HG03025 (cell line): ENCODE data around the gene PLCB1.
"Not testable (repeated sequence)": the region's sequence is repeated elsewhere in the genome, so short reads cannot be mapped to it uniquely, and the experiment has no call there.

Source experiments
- ATAC-seq: cut with Tn5 transposase; IDR thresholded peaks from one replicate; pipeline ENCODE4 v1.9.1; 2021; ENCODE audit warnings: mild to moderate bottlenecking, moderate library complexity; ENCODE audit not compliant: unreplicated experiment, low FRiP score

PLCB1 gene

DNA sequence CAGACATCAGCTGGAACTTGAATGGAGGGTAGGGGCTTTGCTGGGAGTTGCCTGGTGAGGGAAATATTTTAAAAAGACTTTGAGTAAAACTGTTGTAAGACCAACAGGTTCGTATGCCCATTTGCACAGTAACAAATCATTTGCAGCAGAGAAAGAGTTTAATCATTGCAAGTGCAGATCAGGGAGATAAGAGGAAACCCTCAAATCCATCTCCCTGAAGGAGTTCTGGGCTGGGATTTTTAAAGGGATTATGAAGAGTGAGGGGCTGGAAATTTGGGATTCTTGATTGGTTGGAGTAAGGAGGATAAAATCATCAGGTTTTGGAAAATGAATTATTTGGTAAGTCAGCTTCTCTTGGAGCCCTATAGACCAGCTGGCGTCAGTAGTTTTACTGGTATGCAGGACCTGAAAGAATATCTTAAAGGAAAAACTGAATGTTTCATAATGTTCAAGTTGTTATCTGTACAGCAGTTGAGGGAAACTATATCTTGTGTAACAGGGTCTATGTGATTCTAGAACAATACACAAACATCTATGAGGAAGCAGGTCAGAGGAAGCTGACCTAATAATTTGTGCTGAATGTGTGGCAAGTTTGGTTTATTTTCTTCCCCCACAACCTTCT is 295.5 kb downstream of the PLCB1 start:
- ATAC-seq: no peak

DNA sequence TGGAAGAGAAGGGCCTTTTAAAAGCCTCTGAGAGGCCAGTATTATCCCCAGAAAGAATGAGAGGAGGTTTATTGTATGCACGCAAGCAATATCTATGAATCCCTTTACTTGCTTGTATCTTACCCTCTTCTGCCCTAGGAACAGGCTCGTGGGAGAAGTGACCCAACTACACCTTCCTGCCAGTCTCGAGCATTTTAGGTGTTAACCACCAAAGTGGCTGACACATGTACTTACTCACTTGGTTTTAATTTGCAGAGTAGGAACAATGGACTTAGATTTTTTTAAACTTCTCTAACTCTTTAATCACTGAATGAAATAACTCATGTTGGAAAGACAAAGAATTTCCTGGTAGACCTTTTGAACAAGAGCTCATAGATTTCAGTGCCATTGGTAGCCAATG is 296.9 kb downstream of the PLCB1 start:
- no peak for ATAC-seq

DNA sequence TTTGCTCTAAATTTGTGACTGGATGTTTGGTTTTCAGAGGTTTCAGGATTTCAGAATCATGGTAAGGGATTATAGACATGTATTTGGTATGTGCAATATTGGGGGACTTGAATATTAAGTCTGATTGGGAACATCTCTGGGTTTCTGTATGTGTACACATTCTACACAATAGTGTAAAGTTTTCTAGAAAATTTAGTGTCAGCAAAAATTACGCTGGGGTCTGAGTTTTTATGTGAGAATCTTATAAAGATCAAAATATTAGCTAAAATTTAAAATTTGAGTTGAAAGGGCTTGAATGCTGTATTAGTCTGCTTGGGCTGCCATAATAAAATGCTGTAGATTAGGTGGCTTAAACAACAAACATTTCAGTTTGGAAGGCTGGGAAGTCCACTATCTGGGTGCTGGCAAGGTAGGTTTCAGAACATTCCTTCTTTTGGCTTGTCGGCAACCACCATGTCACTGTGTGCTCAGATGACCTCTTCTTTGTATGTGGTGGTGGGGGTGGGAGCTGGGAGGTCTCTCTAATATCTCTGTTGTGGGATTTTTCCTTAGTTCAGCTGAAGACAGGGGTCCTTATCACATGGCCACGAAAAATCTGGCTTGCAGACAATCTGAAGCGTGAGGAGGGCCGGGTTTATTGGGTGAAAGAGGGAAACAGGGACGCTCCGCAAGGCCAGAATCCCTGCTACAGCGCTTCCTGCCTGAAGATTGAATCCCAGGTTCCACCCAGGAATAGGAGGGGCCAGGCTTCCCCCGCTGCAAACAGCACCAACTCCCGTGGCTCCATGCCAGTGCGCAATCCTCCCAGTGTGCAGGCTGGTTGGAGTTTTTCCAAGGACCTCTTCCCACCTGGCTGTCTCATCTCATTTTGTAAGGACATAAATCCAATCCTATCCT is 299.7 kb downstream of the PLCB1 start:
- no peak for ATAC-seq

DNA sequence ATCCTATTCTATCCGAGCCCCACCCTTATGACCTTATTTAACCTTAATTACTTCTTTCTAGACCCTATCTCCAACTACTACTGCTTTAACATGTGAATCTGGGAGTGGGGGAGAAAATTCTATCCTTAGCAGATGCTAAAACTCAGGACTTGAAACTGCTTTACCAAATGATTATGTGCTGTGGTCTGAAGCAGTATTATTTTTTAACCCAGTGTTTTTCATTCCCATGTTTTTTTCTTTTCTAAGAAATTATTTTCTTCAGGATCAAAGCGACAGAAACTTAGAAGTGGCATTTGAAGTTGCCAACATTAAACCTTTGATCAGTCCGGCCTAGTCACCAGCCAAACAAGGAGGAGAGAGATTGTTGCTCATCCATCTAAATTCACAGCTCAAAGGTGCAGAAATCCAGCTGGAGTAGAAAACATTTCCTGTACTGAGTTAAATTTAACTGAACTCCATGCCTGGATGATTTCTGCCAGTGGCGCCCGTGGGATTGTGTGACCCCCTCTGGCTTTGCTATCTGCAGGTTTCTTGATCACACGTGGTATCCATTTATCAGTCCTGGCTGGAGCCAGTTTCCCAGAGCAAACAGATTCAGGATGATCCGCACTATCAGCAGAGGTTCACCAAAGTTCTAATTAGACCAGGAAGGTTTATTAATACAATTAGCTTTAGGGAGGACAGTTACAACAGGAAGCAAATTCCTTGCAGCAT is 300.5 kb downstream of the PLCB1 start:
- ATAC-seq: no peak

DNA sequence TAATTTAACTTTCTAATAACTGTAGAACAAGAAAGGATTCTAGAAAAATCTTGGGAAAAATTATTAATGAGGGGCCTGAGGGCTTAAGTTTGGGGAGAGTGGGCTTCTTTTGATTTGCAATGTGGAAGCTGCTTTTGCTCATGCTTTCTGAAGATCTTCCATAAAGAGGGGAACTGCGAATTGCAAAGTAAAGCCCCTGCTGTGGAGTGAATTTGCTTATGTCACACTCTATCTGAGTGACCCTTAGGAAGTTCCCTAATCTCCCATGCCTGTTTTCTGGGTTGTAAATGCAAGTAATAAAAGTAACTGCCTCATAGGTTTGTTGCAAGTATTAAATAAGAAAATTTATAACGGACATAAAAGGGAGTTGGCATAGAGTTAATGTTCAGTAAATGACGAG is 301.2 kb downstream of the PLCB1 start:
- ATAC-seq: no peak

DNA sequence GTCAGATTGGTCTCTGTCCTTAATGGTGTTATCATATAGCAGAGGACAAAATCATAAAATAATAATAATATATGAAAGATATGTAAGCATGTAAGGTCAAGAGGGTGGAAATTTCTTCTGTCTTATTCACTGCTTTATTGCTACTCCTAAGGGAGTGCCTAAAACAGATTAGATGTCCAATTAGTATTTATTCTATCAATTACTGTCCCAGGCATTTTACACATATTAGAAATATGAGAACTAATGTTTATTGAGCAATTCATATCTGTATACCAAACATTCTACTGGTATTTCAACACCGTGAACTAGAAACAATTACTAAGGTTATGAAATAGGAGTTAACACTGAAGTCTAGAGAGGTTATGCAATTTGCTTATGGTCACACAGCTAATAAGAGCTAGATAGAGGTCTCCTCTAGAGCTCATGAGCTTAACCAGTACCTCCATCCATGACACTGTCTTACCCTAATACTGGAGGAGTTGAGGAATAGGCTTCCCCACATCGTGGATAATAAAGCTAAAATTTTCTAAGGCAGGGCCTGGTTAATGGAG is 302.3 kb downstream of the PLCB1 start:
- ATAC-seq: no peak

DNA sequence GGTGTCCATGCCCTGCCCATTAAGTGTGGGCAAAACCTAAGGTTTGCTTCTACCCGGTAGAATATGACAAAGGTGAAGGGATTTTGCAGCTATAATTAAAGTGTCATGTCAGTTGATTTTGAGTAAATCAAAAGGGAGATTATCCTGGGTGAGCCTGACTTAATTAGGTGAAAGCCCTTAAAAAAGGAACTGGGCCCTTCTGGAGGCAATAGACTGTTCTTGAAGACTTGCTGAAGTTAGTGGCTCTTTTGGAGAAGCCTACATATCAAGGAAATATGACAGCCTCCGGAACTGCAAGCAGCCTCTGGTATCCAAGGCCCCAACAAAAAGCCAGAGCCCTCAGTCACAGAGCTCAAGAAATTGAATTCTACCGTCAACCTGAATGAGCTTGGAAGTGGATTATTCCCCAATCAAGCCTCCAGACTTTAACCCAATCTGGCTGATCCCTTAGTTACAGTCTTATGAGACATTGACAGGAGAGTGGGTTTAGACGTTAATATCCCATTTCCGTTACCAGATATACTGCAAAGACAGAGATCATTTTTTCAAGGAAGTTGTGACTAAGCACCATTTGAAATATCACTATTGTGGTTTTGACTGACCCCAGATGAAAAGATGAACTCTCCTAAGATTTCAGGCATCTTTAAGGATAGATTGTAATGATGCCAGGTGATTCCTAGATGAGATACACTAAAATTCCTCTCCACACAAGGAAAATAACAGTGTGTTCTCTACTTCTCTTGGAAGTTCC is 303.4 kb downstream of the PLCB1 start:
- ATAC-seq: no peak

DNA sequence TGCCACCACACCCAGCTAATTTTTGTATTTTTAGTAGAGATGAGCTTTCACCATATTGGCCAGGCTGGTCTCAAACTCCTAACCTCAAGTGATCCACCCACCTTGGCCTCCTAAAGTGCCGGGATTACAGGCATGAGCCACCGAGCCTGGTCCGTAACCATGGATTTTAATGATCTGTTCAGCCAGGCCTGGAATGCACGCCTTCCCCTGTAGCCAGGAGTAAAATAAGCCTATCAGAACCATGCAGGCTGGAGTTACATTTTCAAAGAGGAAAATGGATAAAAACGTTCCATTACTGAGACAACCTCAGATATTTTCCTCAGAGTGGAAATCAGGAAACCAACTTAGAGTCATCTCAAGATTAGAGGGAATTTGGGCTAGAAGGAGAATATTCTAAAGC is 304.9 kb downstream of the PLCB1 start:
- not testable (repeated sequence) for ATAC-seq

DNA sequence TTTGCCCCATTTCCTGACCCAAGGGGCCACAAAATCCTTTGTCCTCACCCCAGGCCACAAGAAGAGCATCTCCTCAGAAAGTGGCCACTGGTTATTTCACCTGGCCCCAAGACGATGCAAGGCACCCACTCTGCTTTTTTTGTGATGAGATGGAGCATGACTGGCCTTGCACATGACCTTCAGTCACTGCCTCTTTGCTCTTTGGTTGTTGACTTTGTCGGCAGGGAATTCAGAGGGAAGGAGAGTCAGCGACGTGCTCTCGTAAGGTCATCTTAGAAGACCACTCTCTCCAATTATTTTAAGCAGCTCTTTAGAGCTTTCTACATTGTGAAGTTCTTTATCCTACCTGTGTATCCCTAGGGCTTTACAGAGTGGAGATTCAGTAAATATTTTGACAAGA is 306.7 kb downstream of the PLCB1 start:
- ATAC-seq: no peak

DNA sequence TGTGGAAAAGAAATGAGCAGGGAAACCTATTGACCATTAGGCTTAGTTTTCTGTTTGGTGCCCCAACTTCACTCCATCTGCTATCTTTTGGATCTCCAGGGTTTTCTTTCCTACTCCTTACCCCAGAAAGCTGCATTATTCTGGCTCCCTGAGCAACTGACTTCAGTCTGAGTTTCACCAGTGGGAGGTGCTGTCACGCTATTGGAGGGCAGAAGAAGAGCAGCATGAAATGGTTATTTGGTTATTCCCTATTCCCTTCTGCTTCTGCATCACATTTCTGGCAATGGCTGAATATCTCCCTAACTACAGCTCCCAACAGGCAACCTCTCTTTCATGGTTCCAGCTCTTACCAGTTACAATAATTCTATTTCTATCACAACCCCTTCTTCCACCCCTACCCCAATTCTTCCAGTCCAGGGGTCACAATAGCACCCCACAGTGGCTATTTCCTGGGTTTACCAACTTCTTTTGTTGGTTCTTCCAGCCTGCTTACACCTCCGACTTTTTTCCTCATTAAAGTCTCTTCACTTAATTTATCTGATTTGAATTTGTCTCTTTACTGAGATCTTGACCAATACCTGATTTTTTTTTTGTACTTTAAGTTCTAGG is 311.5 kb downstream of the PLCB1 start:
- no peak for ATAC-seq

DNA sequence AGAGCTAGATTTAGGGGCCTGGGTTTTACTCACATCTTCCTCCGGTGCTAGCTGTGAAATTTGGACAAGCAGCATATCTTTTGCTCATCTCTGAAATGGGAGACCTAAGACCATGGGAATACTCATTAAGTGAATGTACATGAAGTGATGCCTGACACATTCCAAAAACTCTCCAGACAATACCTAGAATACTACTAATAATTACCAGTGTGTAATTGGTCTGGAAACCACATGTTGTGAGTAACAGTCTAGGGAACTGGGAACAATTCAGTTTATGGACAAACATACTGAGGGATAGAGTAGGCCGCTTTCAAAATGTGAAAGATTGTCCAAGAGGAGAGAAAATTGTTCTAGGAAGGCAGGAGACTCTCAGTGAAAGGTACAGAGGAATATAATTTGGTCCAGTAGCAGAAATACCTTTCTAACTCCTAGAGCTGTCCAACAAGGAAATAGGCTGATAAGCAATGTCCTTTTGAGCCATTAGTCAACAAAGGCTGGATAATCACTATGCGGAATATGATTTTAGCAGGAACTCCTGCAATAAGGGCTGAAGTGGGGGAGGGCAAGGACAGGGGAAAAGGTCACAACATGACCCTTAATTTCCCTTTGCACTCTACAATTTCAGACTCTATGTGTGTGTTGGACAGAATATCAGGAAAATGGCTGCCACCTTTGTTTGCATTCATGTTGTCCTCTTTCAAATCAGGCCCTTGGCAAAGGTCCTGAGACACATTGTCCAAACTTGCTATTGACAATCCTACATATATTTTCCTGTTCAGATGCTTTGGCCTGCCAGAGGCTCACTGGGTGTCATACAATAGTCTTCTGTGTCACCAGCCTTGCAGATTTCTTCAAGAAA is 315.4 kb downstream of the PLCB1 start:
- no peak for ATAC-seq

DNA sequence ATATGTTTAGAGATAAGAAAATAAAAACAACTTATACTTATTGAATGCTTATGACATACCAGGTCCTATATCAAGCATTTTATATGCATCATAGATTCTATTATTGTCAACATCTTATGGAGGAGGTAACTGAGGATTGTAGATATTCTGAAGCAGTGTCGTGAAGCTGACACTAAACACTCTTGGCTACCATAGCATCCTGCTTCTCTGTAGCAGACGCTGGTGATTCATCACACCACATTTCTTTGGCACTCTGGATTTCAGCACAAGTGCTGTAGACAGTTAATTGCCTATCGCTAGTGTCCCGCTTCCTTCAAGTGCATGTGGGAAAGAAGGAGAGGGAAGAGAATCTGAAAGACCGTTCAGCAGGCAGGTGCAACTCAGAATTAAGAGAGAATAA is 317.1 kb downstream of the PLCB1 start:
- no peak for ATAC-seq

DNA sequence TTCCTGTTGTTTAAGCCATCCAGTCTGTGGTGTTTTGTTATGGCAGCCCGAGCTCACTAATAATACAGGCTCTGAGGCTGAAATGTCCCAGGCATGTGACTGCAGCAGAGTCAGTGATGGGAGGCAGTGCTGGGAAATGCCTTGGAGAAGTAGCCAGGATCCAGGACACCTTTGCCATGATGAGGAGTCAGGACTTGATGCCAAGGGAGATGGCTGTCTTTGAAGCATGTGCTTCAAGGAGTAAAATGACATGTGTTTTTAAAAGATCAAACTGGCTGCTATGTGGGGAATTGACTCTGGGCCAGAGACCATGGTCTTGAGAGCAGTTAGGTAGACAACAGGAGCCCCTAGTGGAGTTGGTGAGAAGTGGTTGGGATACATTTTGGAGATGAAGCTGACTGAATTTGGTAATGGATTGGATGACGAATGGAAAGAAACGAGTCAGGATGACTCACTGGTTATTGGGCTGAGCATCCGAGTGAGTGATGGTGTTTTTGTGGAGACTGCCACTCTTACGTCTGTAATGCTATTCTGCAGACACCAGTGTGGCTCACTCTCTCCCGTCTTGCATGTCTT is 322.2 kb downstream of the PLCB1 start:
- no peak for ATAC-seq

DNA sequence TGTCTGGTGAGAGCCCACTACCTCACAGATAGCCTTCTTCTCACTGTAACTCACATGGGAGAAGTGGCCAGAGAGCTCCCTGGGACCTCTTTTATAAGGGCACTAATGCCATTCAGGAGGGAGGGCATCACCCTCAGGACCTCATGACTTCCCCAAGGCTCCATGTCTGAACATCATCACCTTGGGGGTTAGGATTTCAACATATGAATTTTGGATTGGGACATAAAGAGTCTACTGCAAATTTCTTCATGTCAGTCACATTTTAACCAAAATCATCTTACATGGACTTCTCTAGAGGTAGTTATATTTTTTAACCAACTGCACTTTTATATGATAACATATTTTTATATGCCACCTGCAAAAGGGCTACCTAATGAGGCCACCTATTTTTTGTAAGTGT is 324.7 kb downstream of the PLCB1 start:
- ATAC-seq: no peak

DNA sequence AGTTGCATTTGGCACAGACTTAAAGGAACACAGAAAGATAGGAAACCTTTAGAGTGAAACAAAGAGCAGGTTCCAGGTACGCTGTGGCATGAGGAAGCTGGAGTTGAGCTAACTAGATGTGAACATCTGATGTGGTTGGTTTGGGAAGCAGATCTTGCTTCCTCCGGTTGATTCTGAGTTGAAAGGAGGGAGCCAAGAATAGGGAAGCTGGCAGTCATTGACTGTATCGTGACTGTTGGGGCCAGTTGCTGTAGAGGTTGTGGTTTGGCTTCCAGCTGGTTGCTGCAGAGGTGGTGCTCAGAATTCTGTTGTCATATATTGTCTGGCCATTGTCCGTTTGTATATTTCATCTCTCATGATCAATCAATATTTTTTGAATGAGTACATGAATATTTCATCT is 325.9 kb downstream of the PLCB1 start:
- ATAC-seq: no peak

DNA sequence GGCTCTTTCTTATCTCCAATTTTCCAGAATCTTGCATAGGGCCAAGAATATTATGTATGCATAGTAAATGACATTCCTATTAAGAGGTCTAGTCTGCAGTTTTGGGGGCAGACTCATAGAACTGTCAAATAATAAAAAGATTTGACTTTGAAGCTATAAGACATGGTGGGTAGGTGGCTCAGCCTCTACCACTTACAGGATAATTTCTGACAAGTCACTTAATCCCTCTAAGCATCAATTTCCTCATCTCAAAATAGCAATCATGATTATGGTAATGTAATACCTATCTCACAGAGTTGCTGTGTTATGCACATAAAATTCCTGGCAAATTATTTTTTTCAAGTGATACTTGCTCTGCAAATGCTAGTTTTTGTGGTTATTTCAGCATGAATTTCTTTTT is 329.1 kb downstream of the PLCB1 start:
- ATAC-seq: no peak

DNA sequence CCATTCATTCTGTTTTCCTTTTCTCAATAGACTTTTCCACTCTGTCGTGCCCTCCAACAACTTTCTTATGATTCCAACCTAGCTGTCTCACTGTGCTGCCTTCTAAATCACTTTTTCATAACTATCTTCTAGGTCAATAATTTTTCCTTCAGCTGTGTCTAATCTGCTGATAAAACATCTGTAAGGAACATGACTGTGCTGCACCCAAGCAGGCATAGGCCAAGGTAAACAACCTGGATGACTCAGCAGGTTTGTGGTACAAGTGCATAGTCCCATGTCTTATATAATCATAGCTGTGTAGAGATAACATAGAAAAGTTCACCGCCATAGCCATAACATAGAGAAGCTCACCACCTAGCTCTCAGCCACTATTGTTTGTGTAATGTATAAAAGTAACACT is 332.3 kb downstream of the PLCB1 start:
- ATAC-seq: no peak

DNA sequence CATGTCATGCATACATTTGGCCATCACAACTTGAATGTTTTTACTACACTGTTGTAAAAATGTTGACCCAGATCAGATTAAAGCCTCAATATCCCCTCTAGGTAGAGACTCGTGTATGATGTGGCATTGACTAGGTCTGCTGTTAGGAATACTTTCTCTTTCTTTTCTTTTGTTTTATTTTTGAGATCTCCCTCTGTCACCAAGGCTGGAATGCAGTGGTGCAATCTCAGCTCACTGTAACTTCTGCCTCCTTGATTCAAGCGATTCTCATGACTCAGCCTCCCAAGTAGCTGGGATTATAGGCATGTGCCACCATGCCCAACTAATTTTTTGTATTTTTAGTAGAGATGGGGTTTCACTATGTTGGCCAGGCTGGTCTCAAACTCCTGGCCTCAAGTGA is 334.7 kb downstream of the PLCB1 start:
- ATAC-seq: not testable (repeated sequence)

DNA sequence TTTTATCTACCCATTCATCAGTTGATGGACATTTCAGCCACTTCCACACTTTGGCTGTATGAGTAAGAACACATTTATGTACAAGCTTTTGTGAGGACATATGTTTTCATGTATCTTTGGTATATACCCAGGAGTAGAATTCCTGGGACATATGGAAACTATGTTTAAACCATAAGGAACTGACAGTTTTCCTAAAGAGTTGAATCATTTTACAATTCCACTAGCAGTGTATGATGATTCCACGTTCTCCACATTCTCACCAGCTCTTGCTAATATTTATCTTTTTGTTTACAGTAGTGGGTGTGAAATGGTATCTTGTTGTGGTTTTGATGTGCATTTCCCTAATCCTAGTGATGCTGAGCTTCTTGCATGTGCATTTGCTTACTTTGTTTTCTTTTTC is 338.1 kb downstream of the PLCB1 start:
- no peak for ATAC-seq
